GM12878 (cell line): ENCODE results near the gene PDF. TPM values are rescaled to one million over a fixed set of nuclear protein-coding genes. Genes with fewer than 3 reads are reported as not detected.
"Not testable (repeated sequence)": the region's sequence is repeated elsewhere in the genome, so short reads cannot be mapped to it uniquely, and the experiment has no call there.

Source experiments
- ATAC-seq: fragments of 200-7000 bp; cut with Tn5 transposase; 3 replicates; pipeline ENCODE4 v1.9.1; 2020; ENCODE audit warnings: mild to moderate bottlenecking, moderate library complexity
- BruUV-seq: library from RNA; stranded (reverse); fragments of 400-500 nt; replicated peaks from 2 replicates; lab custom pipeline; 2021; lab: Mats Ljungman, UMichigan
- CTCF ChIA-PET: fragments of 300-600 bp; sonication (Branson Sonifier 250); formaldehyde crosslinking; extraction: SDS; loops from one replicate; lab custom pipeline; 2021; ENCODE audit warnings: inconsistent platforms; lab: Yijun Ruan, JAX
- POLR2A ChIA-PET: fragments of 350-600 bp; formaldehyde crosslinking; extraction: SDS; loops from one replicate; lab custom pipeline; 2021; ENCODE audit warnings: inconsistent platforms; lab: Charles Lee
- RAD21 ChIA-PET: fragments of 300-600 bp; sonication (Branson Sonifier 250); formaldehyde crosslinking; loops from one replicate; lab custom pipeline; 2023; ENCODE audit warnings: antibody characterized with exemption; ENCODE audit not compliant: unreplicated experiment; lab: Charles Lee
- SMC1A ChIA-PET: fragments of 300-600 bp; sonication (Branson Sonifier 250); formaldehyde crosslinking; loops from one replicate; lab custom pipeline; 2023; ENCODE audit not compliant: unreplicated experiment, uncharacterized antibody; lab: Charles Lee
- DNase-seq: peaks from one replicate; pipeline ENCODE4 v3.0.0-alpha.2; 2011; ENCODE audit warnings: low read depth, low spot score
- FAIRE-seq: peaks from 3 replicates; lab custom pipeline; 2011; peaks lifted over from hg19 to GRCh38; lab: Jason Lieb, UNC
- H2AFZ ChIP-seq: 2 replicates; pipeline ENCODE4 v1.6.0; 2011; ENCODE audit warnings: low read depth, low read length, control low read depth; ENCODE audit not compliant: control insufficient read depth
- H3K27ac ChIP-seq: 2 replicates; pipeline ENCODE4 v1.5.1; 2011; ENCODE audit warnings: control low read depth; ENCODE audit not compliant: control insufficient read depth, insufficient read depth
- H3K27me3 ChIP-seq, 2 experiments: replicated peaks in 1 of 2; 2 replicates each; pipeline versions ENCODE4 v1.6.0 to v1.6.1; 2011; ENCODE audit warnings: low read length in 1 of 2; ENCODE audit not compliant: control insufficient read depth in 2 of 2, insufficient read depth in 2 of 2
- H3K36me3 ChIP-seq, 2 experiments: 2 replicates each; pipeline ENCODE4 v1.5.1; 2011; ENCODE audit warnings: low read length in 1 of 2; ENCODE audit not compliant: control insufficient read depth in 2 of 2, insufficient read depth in 2 of 2
- H3K4me1 ChIP-seq: 2 replicates; pipeline ENCODE4 v1.6.1; 2011; ENCODE audit warnings: mild to moderate bottlenecking, low read length, moderate library complexity, mixed read lengths; ENCODE audit not compliant: control insufficient read depth, insufficient read depth
- H3K4me2 ChIP-seq: 2 replicates; pipeline ENCODE4 v1.6.0; 2011; ENCODE audit warnings: control low read depth; ENCODE audit not compliant: control insufficient read depth, insufficient read depth
- H3K4me3 ChIP-seq: fragments of 200-600 bp; sonication (generic); 2 replicates; pipeline ENCODE4 v1.5.1; 2016
- H3K79me2 ChIP-seq: 2 replicates; pipeline ENCODE4 v1.6.0; 2011; ENCODE audit warnings: low read length; ENCODE audit not compliant: control insufficient read depth, insufficient read depth
- H3K9ac ChIP-seq: 2 replicates; pipeline ENCODE4 v1.8.0; 2011; ENCODE audit warnings: low read length, control low read depth, mixed read lengths; ENCODE audit not compliant: control insufficient read depth, insufficient read depth
- H3K9me3 ChIP-seq: replicated peaks from 3 replicates; pipeline ENCODE4 v1.5.1; 2011; ENCODE audit warnings: mild to moderate bottlenecking, low read length; ENCODE audit not compliant: control insufficient read depth, insufficient read depth
- H4K20me1 ChIP-seq: 2 replicates; pipeline ENCODE4 v1.6.0; 2011; ENCODE audit not compliant: control insufficient read depth, insufficient read depth
- BACH1 ChIP-seq: fragments of 450-650 bp; IDR thresholded peaks from 2 replicates; pipeline ENCODE4 v1.6.1; 2017; ENCODE audit warnings: mild to moderate bottlenecking, borderline replicate concordance
- GATAD2B ChIP-seq: fragments of 450-650 bp; conservative IDR thresholded peaks from 2 replicates; pipeline ENCODE4 v1.6.1; 2017; ENCODE audit warnings: low read depth, mild to moderate bottlenecking, moderate library complexity
- JUND ChIP-seq: IDR thresholded peaks from 2 replicates; pipeline ENCODE4 v1.6.1; 2012; ENCODE audit warnings: low read depth, mild to moderate bottlenecking, low read length, improper control_type of control experiment, moderate library complexity
- SMC3 ChIP-seq: IDR thresholded peaks from 2 replicates; pipeline ENCODE4 v1.6.1; 2011; ENCODE audit warnings: low read length, improper control_type of control experiment, borderline replicate concordance
- ZNF207 ChIP-seq: fragments of 450-650 bp; IDR thresholded peaks from 2 replicates; pipeline ENCODE4 v1.6.1; 2014; ENCODE audit warnings: antibody characterized with exemption, mild to moderate bottlenecking, borderline replicate concordance
- WGBS: methylation state at CpG from one replicate; pipeline ENCODE4 v1.1.6; 2016; ENCODE audit warnings: low lambda C conversion rate; ENCODE audit not compliant: insufficient replicate concordance, insufficient coverage; ENCODE audit errors: missing lambda C conversion rate; 5-methylcytosine and 5-hydroxymethylcytosine counted together
- in situ Hi-C: fragments of 300-500 bp; cut with MboI; formaldehyde crosslinking; loops from 9 replicates; pipeline ENCODE4 v1.14.3; 2018; ENCODE audit warnings: mixed read lengths
- intact Hi-C: fragments of 100-400 bp; cut with micrococcal nuclease; formaldehyde crosslinking; loops from one replicate; pipeline ENCODE4 v1.14.2; 2022; ENCODE audit not compliant: unreplicated experiment
- polyA plus RNA-seq, 11 experiments: library from polyadenylated mRNA; depleted of rRNA in 4 of 11; unstranded in 6 of 11; stranded (reverse) in 5 of 11; fragments of >200 nt; fragmentation: Nextera tagmentation in 4 of 11; fragmentation: Illumina TruSeq in 1 of 11; extraction: Ambion mirVana in 4 of 11; extraction: Trizol in 1 of 11; gene quantifications; 1 replicate in 1 of 11; 2 replicates in 10 of 11; pipeline versions ENCODE4 v1.2.1 to v1.2.3, GENCODE V29; 2011 to 2016; ENCODE audit warnings: inconsistent platforms in 2 of 11, missing spikeins in 2 of 11, low read depth in 1 of 11
- total RNA-seq, 4 experiments: library from RNA; depleted of rRNA in 3 of 4; stranded (reverse); fragments of >200 nt in 3 of 4; fragmentation: Illumina TruSeq in 1 of 4; extraction: Trizol in 1 of 4; gene quantifications; 2 replicates each; pipeline versions ENCODE4 v1.2.1 to v1.2.3, GENCODE V29; 2013 to 2021
- TF ChIP-seq, protein P1 (sequence below): fragments of 450-650 bp; IDR thresholded peaks from 2 replicates; pipeline ENCODE4 v1.6.1; 2014; ENCODE audit warnings: mild to moderate bottlenecking
- TF ChIP-seq, protein P2 (sequence below): fragments of 450-650 bp; IDR thresholded peaks from 2 replicates; pipeline ENCODE4 v1.6.1; 2017; ENCODE audit warnings: low read depth, mild to moderate bottlenecking, moderate library complexity
- TF ChIP-seq, protein P3 (sequence below): IDR thresholded peaks from 2 replicates; pipeline ENCODE4 v1.6.1; 2011; ENCODE audit warnings: low read depth, mild to moderate bottlenecking, low read length, moderate library complexity, borderline replicate concordance; ENCODE audit errors: extremely low read depth

PDF gene
- total and polyA plus RNA-seq, 10 of the 15 experiments (the other 5 are each of a cell fraction or from before 2014, with no cell fraction given) = 0.13 to 44.1 (median 16.7) TPM

DNA sequence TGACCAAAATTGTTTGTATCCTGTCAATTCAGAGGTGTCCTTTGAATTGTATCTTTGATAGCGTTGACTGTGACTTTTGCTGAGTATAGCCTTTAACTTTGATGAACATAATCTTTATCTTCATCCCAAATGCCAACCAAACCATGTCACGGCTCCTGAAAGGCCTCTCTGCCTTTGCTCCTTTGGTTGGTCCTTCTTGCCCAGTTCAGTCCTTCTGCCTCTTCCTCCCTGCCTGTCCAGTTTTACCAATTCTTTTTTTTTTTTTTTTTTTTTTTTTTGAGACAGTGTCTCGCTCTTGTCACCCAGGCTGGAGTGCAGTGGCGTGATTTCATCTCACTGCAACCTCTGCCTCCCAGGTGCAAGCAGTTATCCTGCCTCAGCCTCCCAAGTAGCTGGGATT lies 32.1 kb downstream of the PDF start:
- DNase-seq (no peak), FAIRE-seq (no peak), ATAC-seq (no peak)
- H3K4me1 ChIP-seq = no peaks in the 10 kb centered on the region
- no peak overlapping the region for H3K4me2 ChIP-seq
- H3K79me2 ChIP-seq = no peaks in the 10 kb centered on the region
- peaks cover 0 to 10% of the 10 kb centered on the region in 2 experiments; a peak in 3 of 4 replicates for H3K36me3 ChIP-seq
- TF ChIP-seq BACH1 (no peak), ZNF207 (no peak), GATAD2B (no peak), JUND (no peak), SMC3 (no peak)
- TF ChIP-seq, protein P1, sequence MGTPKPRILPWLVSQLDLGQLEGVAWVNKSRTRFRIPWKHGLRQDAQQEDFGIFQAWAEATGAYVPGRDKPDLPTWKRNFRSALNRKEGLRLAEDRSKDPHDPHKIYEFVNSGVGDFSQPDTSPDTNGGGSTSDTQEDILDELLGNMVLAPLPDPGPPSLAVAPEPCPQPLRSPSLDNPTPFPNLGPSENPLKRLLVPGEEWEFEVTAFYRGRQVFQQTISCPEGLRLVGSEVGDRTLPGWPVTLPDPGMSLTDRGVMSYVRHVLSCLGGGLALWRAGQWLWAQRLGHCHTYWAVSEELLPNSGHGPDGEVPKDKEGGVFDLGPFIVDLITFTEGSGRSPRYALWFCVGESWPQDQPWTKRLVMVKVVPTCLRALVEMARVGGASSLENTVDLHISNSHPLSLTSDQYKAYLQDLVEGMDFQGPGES = no peak
- TF ChIP-seq, protein P2, sequence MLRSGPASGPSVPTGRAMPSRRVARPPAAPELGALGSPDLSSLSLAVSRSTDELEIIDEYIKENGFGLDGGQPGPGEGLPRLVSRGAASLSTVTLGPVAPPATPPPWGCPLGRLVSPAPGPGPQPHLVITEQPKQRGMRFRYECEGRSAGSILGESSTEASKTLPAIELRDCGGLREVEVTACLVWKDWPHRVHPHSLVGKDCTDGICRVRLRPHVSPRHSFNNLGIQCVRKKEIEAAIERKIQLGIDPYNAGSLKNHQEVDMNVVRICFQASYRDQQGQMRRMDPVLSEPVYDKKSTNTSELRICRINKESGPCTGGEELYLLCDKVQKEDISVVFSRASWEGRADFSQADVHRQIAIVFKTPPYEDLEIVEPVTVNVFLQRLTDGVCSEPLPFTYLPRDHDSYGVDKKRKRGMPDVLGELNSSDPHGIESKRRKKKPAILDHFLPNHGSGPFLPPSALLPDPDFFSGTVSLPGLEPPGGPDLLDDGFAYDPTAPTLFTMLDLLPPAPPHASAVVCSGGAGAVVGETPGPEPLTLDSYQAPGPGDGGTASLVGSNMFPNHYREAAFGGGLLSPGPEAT = no peak
- TF ChIP-seq, protein P3, sequence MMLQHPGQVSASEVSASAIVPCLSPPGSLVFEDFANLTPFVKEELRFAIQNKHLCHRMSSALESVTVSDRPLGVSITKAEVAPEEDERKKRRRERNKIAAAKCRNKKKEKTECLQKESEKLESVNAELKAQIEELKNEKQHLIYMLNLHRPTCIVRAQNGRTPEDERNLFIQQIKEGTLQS = no peak
- intact Hi-C loops (no loop called here), in situ Hi-C loops (no loop called here)
- no peaks in the 10 kb centered on the region for H3K27me3 ChIP-seq
- H3K9me3 ChIP-seq = no peaks in the 10 kb centered on the region
- no peaks in the 10 kb centered on the region for H4K20me1 ChIP-seq
- no peak overlapping the region for H3K9ac ChIP-seq
- 94% methylated on average over 2 of the region's 4 CpGs for WGBS
- POLR2A ChIA-PET = no interaction called here
- no TSS peak for BruUV-seq
- CTCF ChIA-PET = interaction anchor here (2.0 kb wide), 1 partner anchor 10 kb away, joined by 6 read pairs; no protein-coding TSS in a partner anchor
- H2AFZ ChIP-seq = no peak overlapping the region
- no peak overlapping the region for H3K27ac ChIP-seq
- SMC1A ChIA-PET = no interaction called here
- no peak overlapping the region for H3K4me3 ChIP-seq
- RAD21 ChIA-PET = no interaction called here

DNA sequence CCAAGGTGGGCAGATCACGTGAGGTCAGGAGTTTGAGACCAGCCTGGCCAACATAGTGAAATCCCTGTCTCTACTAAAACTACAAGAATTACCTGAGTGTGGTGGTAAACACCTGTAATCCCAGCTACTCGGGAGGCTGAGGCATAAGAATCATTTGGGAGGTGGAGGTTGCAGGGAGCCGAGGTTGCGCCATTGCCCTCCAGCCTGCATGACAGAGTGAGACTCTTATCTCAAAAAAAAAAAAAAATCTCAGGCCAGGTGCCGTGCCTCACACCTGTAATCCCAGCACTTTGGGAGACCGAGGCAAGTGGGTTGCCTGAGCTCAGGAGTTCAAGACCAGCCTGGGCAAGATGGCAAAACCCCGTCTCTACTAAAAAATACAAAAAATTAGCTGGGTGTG lies 33.6 kb downstream of the PDF start:
- H3K4me2 ChIP-seq, H3K79me2 ChIP-seq, H3K27ac ChIP-seq, BruUV-seq, ATAC-seq, H3K9me3 ChIP-seq, H3K4me1 ChIP-seq, H3K4me3 ChIP-seq, FAIRE-seq, H3K9ac ChIP-seq, H4K20me1 ChIP-seq, H2AFZ ChIP-seq, intact Hi-C loops, DNase-seq, H3K27me3 ChIP-seq, in situ Hi-C loops: not testable (repeated sequence)
- WGBS = 100% methylated on average over 7 of the region's 7 CpGs
- ChIA-PET POLR2A (interaction anchor here (0.6 kb wide), 1 partner anchor 1175 kb away, joined by 4 read pairs; no protein-coding TSS in a partner anchor), RAD21 (interaction anchor here (0.6 kb wide), 1 partner anchor 1100 kb away, joined by 3 read pairs; no protein-coding TSS in a partner anchor), SMC1A (interaction anchor here (0.7 kb wide), 1 partner anchor 11 kb away, joined by 3 read pairs; no protein-coding TSS in a partner anchor), CTCF (interaction anchor here (0.6 to 2.0 kb wide), 5 partner anchors 9 to 568 kb away, joined by 3 to 6 read pairs (median 4); no protein-coding TSS in a partner anchor)
- H3K36me3 ChIP-seq = peaks cover 0 to 10% of the 10 kb centered on the region in 2 experiments; a peak in 2 of 4 replicates
